Measurements from ENCODE around the gene WWOX.

GRCh38 chr16:78292844-78293380, 193.5 kb downstream of the WWOX start:
- TF ChIP-seq POLR2A (IDR thresholded peaks at IDR 0.05) (no peak), POLR2AphosphoS5 (IDR thresholded peaks at IDR 0.05) (no peak), CTCF (IDR thresholded peaks at IDR 0.05) (no peak), EP300 (IDR thresholded peaks at IDR 0.05) (no peak)
